Measurements from ENCODE around the gene PBRM1. TPM values are rescaled to one million over a fixed set of nuclear protein-coding genes. Genes with fewer than 3 reads are reported as not detected.

The PBRM1 gene
- total and polyA plus RNA-seq, 2 of the 8 experiments (the other 6 are each of a cell fraction or from before 2014, with no cell fraction given): 19.3 to 65.8 TPM

GRCh38 chr3:52537165-52537620 is 148.5 kb downstream of the PBRM1 start:
- H2AFZ ChIP-seq (ENCODE audit: low read length): no peak overlapping the region
- no peak for TF ChIP-seq SP1 (IDR thresholded peaks at IDR 0.05; ENCODE audit: low read depth, low read length)
- no peak for TF ChIP-seq SRF (IDR thresholded peaks at IDR 0.05; ENCODE audit: low read depth, low read length)
- no peak for TF ChIP-seq NANOG (IDR thresholded peaks at IDR 0.05; ENCODE audit: insufficient read depth, low read depth, low read length, poor library complexity, severe bottlenecking)
- TF ChIP-seq GTF2F1 (IDR thresholded peaks at IDR 0.05; ENCODE audit: borderline replicate concordance, low read depth, low read length): no peak
- no peak for TF ChIP-seq SIRT6 (IDR thresholded peaks at IDR 0.05; ENCODE audit: low read length)
- TF ChIP-seq CHD1 (IDR thresholded peaks at IDR 0.05; ENCODE audit: low read depth, low read length): no peak
- TF ChIP-seq POLR2AphosphoS5 (IDR thresholded peaks at IDR 0.05; ENCODE audit: low read depth, low read length): no peak
- no peak for TF ChIP-seq BACH1 (IDR thresholded peaks at IDR 0.05; ENCODE audit: low read length)
- TF ChIP-seq RFX5 (IDR thresholded peaks at IDR 0.05; ENCODE audit: borderline replicate concordance, low read depth, low read length): no peak
- TF ChIP-seq CHD2 (IDR thresholded peaks at IDR 0.05; ENCODE audit: low read length): no peak
- peaks cover 6 to 18% of the 10 kb centered on the region in 2 experiments for H4K20me1 ChIP-seq (replicated peaks in 1 of 2; ENCODE audit: control insufficient read depth in 1 of 2, insufficient read depth in 2 of 2, low read length in 2 of 2)
- H3K4me3 ChIP-seq (ENCODE audit: extremely low read depth in 1 of 4, insufficient read depth in 2 of 4, low read depth in 3 of 4, low read length in 4 of 4): peak overlapping the region; percentile 81 to 91 (median 88)
- H3K56ac ChIP-seq (replicated peaks; ENCODE audit: insufficient read length, low read depth, low read length): no peak overlapping the region
- no peak overlapping the region for H2BK20ac ChIP-seq (ENCODE audit: low read length)
- peaks cover 7 to 30% (median 17%) of the 10 kb centered on the region in 4 experiments for H3K4me1 ChIP-seq (replicated peaks in 1 of 4; ENCODE audit: control insufficient read depth in 3 of 4, insufficient read depth in 4 of 4, low read length in 3 of 4)
- peaks cover 0 to 10% (median under 1%) of the 10 kb centered on the region in 4 experiments; a peak in 1 of 8 replicates for H3K36me3 ChIP-seq (ENCODE audit: control insufficient read depth in 2 of 4, insufficient read depth in 4 of 4, low read length in 3 of 4)
- H2BK120ac ChIP-seq (replicated peaks; ENCODE audit: low read depth, low read length): no peak overlapping the region
- no peaks in the 10 kb centered on the region for H3K27me3 ChIP-seq (replicated peaks in 1 of 4; ENCODE audit: control insufficient read depth in 3 of 4, extremely low read depth in 1 of 4, insufficient read depth in 3 of 4, low read length in 3 of 4)
- peak overlapping the region; percentile 57 for H4K5ac ChIP-seq (ENCODE audit: insufficient read length, low read depth, low read length)
- H3K9ac ChIP-seq (replicated peaks in 1 of 4; ENCODE audit: extremely low read depth in 1 of 4, low read depth in 3 of 4, low read length in 3 of 4): peak overlapping the region in 3 of 4 experiments; percentile 75 to 85 (median 81); a peak in 6 of 7 replicates
- H3K79me1 ChIP-seq (ENCODE audit: low read depth, low read length): peaks cover 16% of the 10 kb centered on the region
- no peak overlapping the region for H3K14ac ChIP-seq (ENCODE audit: insufficient read length)
- peak overlapping the region; percentile 50 for H2BK5ac ChIP-seq (ENCODE audit: low read depth, low read length)
- FAIRE-seq (peak; percentile 48), DNase-seq (ENCODE audit: low read depth in 1 of 2, low spot score in 2 of 2) (no peak)
- no peaks in the 10 kb centered on the region for H3K9me3 ChIP-seq (ENCODE audit: insufficient read depth in 2 of 2, low read depth in 1 of 2, low read length in 1 of 2)
- no peak overlapping the region for H2BK12ac ChIP-seq (ENCODE audit: low read depth, low read length)
- ChIA-PET POLR2A (ENCODE audit: partially characterized antibody) (interaction anchor here (1.7 kb wide), 1 partner anchor 22 kb away, joined by 5 read pairs; no protein-coding TSS in a partner anchor), CTCF (ENCODE audit: partially characterized antibody) (no interaction called here)
- no peak overlapping the region for H3K4ac ChIP-seq (replicated peaks; ENCODE audit: insufficient read length, low read depth, low read length)
- no peak overlapping the region for H2BK15ac ChIP-seq (ENCODE audit: low read length)
- 0 out of 2 replicates have a peak overlapping the region, but pooled peaks have one; percentile 49 for H2AK5ac ChIP-seq (ENCODE audit: low read depth, low read length)
- peak overlapping the region; percentile 95 for H4K91ac ChIP-seq (replicated peaks; ENCODE audit: insufficient read length, low read length)
- H3K18ac ChIP-seq (ENCODE audit: extremely low read depth, low read length): 0 out of 2 replicates have a peak overlapping the region, but pooled peaks have one; percentile 33
- no peak overlapping the region for H4K8ac ChIP-seq (ENCODE audit: extremely low read depth, insufficient read depth, low read length)
- peak overlapping the region; percentile 77 for H3K27ac ChIP-seq (ENCODE audit: low read depth, low read length)
- no peak overlapping the region for H3K23ac ChIP-seq (ENCODE audit: insufficient read length)
- H3K4me2 ChIP-seq (ENCODE audit: insufficient read depth in 1 of 2, low read depth in 2 of 2, low read length in 2 of 2): peak overlapping the region; percentile 89 to 90
- H3K23me2 ChIP-seq (ENCODE audit: low read depth, low read length): peaks cover 26% of the 10 kb centered on the region
- peaks cover 12 to 38% of the 10 kb centered on the region in 2 experiments for H3K79me2 ChIP-seq (ENCODE audit: control insufficient read depth in 1 of 2, insufficient read depth in 2 of 2, low read length in 2 of 2)
- WGBS, 2 experiments (ENCODE audit: extremely low coverage in 1 of 2, insufficient coverage in 1 of 2, insufficient read length in 1 of 2, insufficient replicate concordance in 2 of 2, low coverage in 1 of 2, low lambda C conversion rate in 2 of 2, missing lambda C conversion rate in 1 of 2): 32% methylated on average over 6 of the region's 6 CpGs; no CpG with 5 or more reads in 1 of the 2 experiments

All from H1 (cell line).